H7 (cell line): ENCODE results near the gene IL1RAP. TPM values are rescaled to one million over a fixed set of nuclear protein-coding genes. Genes with fewer than 3 reads are reported as not detected.
"Not testable (repeated sequence)": the region's sequence is repeated elsewhere in the genome, so short reads cannot be mapped to it uniquely, and the experiment has no call there.

Experiments used
- DNase-seq: peaks from one replicate; pipeline ENCODE4 v3.0.0; 2012
- H3K27me3 ChIP-seq: 2 replicates; pipeline ENCODE4 v1.6.0; 2011; ENCODE audit warnings: mild to moderate bottlenecking, low read length; ENCODE audit not compliant: control insufficient read depth, insufficient read depth
- H3K36me3 ChIP-seq: replicated peaks from 2 replicates; pipeline ENCODE4 v1.5.1; 2011; ENCODE audit warnings: low read length; ENCODE audit not compliant: control insufficient read depth, insufficient read depth
- H3K4me3 ChIP-seq: 2 replicates; pipeline ENCODE4 v1.5.1; 2011; ENCODE audit warnings: low read depth, mild to moderate bottlenecking, control low read depth, low read length, moderate library complexity; ENCODE audit not compliant: insufficient read depth
- total RNA-seq: library from RNA; depleted of rRNA; stranded (reverse); fragments of >200 nt; shearing (Covaris generic); gene quantifications from 2 replicates; pipeline ENCODE4 v1.2.3, GENCODE V29; 2014

The IL1RAP gene
- total RNA-seq, 1 experiment from 2014 or later: 3.7 TPM

GRCh38 chr3:190644035-190644434 lies 130.2 kb downstream of the IL1RAP start:
- no peak for DNase-seq
- Histone ChIP-seq H3K4me3 (no peak overlapping the region), H3K27me3 (no peaks in the 10 kb centered on the region), H3K36me3 (no peaks in the 10 kb centered on the region)

GRCh38 chr3:190644766-190645165 lies 130.9 kb downstream of the IL1RAP start:
- no peaks in the 10 kb centered on the region for H3K27me3 ChIP-seq
- no peaks in the 10 kb centered on the region for H3K36me3 ChIP-seq
- no peak for DNase-seq
- no peak overlapping the region for H3K4me3 ChIP-seq

- H3K4me3 ChIP-seq: no peak overlapping the region
- no peaks in the 10 kb centered on the region for H3K36me3 ChIP-seq
- no peak for DNase-seq
- no peaks in the 10 kb centered on the region for H3K27me3 ChIP-seq
These were observed 132.1 kb downstream of the IL1RAP start for GRCh38 chr3:190645932-190646460.

- H3K36me3 ChIP-seq: no peaks in the 10 kb centered on the region
These were observed 133.1 kb downstream of the IL1RAP start for GRCh38 chr3:190646996-190647395.

GRCh38 chr3:190655933-190656332 lies 142.0 kb downstream of the IL1RAP start:
- H3K27me3 ChIP-seq: no peaks in the 10 kb centered on the region
- H3K4me3 ChIP-seq: no peak overlapping the region
- H3K36me3 ChIP-seq: no peaks in the 10 kb centered on the region
- DNase-seq: no peak

More at GRCh38 chr3:190646996-190647395, 133.1 kb downstream of the IL1RAP start:
- Histone ChIP-seq H3K4me3 (no peak overlapping the region), H3K27me3 (no peaks in the 10 kb centered on the region)
- no peak for DNase-seq

- Histone ChIP-seq H3K36me3 (no peaks in the 10 kb centered on the region), H3K4me3 (no peak overlapping the region), H3K27me3 (no peaks in the 10 kb centered on the region)
- DNase-seq: no peak
These were observed 144.2 kb downstream of the IL1RAP start for GRCh38 chr3:190658106-190658505.

- Histone ChIP-seq H3K36me3 (no peaks in the 10 kb centered on the region), H3K27me3 (no peaks in the 10 kb centered on the region), H3K4me3 (no peak overlapping the region)
- DNase-seq: no peak
These were observed 152.9 kb downstream of the IL1RAP start for GRCh38 chr3:190666821-190667220.

GRCh38 chr3:190671658-190672057 lies 157.8 kb downstream of the IL1RAP start:
- no peak for DNase-seq
- Histone ChIP-seq H3K4me3 (no peak overlapping the region), H3K27me3 (no peaks in the 10 kb centered on the region), H3K36me3 (no peaks in the 10 kb centered on the region)

GRCh38 chr3:190673148-190673547 lies 159.3 kb downstream of the IL1RAP start:
- Histone ChIP-seq H3K4me3 (no peak overlapping the region), H3K27me3 (no peaks in the 10 kb centered on the region), H3K36me3 (no peaks in the 10 kb centered on the region)
- DNase-seq: no peak

GRCh38 chr3:190676481-190676880 lies 162.6 kb downstream of the IL1RAP start:
- H3K36me3 ChIP-seq: no peaks in the 10 kb centered on the region
- no peaks in the 10 kb centered on the region for H3K27me3 ChIP-seq
- no peak overlapping the region for H3K4me3 ChIP-seq
- no peak for DNase-seq

GRCh38 chr3:190677001-190677400 lies 163.1 kb downstream of the IL1RAP start:
- Histone ChIP-seq H3K36me3 (no peaks in the 10 kb centered on the region), H3K4me3 (no peak overlapping the region), H3K27me3 (no peaks in the 10 kb centered on the region)
- DNase-seq: no peak

GRCh38 chr3:190677868-190678267 lies 164.0 kb downstream of the IL1RAP start:
- not testable (repeated sequence) for H3K27me3 ChIP-seq, H3K4me3 ChIP-seq, DNase-seq, H3K36me3 ChIP-seq

- DNase-seq: no peak
- H3K36me3 ChIP-seq: no peaks in the 10 kb centered on the region
- no peak overlapping the region for H3K4me3 ChIP-seq
- no peaks in the 10 kb centered on the region for H3K27me3 ChIP-seq
These were observed 166.8 kb downstream of the IL1RAP start for GRCh38 chr3:190680691-190681090.

- Histone ChIP-seq H3K4me3 (no peak overlapping the region), H3K36me3 (no peaks in the 10 kb centered on the region), H3K27me3 (no peaks in the 10 kb centered on the region)
- DNase-seq: no peak
These were observed 170.9 kb downstream of the IL1RAP start for GRCh38 chr3:190684776-190685175.

- Histone ChIP-seq H3K4me3 (no peak overlapping the region), H3K36me3 (no peaks in the 10 kb centered on the region), H3K27me3 (no peaks in the 10 kb centered on the region)
- no peak for DNase-seq
These were observed 172.1 kb downstream of the IL1RAP start for GRCh38 chr3:190686011-190686410.

- H3K4me3 ChIP-seq: no peak overlapping the region
- no peak for DNase-seq
- H3K27me3 ChIP-seq: no peaks in the 10 kb centered on the region
- H3K36me3 ChIP-seq: no peaks in the 10 kb centered on the region
These were observed 176.4 kb downstream of the IL1RAP start for GRCh38 chr3:190690246-190690645.
